Stimulated activated CD4-positive, alpha-beta T cell treated with anti-CD3 and anti-CD28 coated beads, Interleukin-4, amount 100 ng/mL, for 1 hour (primary cell): Measurements from ENCODE around the gene SMDT1.

Source experiments
- DNase-seq: peaks from one replicate; pipeline ENCODE4 v3.0.0-alpha.2; 2020

Gene SMDT1

GRCh38 chr22:42079319-42080251, at the start of gene SMDT1:
TSS of gene SMDT1 (plus strand) at chr22:42079700. CDS start at chr22:42079769, 69 bp downstream.
- DNase-seq: peak; percentile 98

DNA sequence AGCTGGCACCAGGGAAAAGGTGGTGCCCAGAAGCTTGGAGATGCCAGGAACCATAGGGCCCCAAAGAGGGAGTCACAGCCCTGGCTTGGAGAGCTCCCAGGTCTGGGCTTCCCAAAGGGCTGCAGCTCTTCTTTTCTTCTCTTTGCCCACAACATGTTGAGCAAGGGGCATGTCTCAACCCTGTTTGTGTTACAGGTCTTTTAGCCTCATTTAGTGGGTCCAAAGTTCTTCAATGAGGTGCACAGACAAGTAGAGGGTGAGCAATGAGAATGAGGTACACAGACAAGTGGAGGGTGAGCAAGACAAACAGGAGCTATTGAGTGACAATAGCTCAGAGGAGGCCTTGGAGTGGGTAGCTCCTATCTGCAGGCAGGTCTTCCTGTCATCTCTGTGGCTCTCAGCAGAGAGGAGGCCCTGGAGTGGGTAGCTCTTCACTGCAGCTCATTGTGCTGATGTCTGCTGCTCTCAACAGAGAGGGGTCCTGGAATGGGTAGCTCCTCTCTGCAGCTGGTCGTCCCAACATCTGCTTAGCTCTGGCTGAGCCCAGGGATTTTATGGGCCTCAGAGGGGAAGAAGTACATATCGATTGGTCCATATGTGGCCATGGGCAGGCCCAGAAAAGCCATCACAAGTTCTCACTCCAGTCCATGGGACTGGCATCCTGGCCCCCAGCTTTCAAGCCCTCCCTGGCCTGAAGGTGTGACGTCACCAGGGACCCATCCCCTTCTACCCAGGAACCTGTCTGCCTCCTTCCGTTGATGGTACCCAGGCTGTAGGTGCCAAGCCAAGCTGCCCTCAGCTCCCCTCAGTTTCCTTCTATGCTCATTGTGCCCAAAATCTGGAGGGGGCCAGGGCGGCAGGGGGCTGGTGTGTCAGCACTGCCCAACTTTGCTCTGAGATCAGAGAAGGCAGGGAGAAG, 46.0 kb upstream of the SMDT1 start:
- DNase-seq: no peak

GRCh38 chr22:42035256-42035655, 44.2 kb upstream of the SMDT1 start:
- DNase-seq: no peak

- DNase-seq: no peak
Measured at GRCh38 chr22:42039271-42039670, 40.2 kb upstream of the SMDT1 start.

DNA sequence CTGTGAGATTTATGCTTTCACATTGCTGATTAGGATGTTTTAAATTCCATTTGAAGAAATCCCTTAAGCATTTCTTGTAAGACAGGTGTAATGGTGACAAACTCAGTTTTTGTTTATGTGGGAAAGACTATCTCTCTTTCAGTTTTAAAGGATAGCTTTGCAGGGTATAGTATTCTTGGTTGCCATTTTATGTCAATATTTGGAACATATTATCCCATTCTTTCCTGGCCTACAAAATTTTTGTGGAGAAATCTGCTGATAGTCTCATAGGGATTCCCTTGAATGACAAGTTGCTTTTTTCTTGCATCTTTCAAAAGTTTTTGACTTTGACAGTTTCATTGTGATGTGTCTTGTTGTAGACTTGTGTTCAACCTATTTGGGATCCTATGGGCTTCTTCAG, 37.7 kb upstream of the SMDT1 start:
- DNase-seq: no peak

DNA sequence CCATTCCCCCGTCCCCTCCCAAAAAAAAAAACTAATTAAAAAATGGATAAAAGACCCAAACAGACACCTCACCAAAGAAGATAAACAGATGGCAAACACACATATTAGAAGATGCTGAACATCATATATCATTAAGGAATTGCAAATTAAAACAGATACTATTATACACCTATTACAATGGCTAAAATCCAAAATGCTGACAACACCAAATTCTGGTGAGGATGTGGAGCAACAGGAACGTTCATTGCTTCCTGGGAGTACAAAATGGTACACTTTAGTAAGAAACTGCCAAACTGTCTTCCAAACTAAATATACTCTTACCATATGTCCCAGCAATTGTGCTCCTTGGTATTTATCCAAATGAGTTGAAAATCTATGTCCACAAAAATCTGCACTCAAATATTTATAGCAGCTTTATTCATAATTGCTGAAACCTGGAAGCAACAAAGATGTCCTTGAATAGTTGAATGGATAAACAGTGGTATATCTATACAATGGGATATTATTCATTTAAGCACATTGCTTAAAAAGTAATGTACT, 28.8 kb upstream of the SMDT1 start:
- DNase-seq: no peak

DNA sequence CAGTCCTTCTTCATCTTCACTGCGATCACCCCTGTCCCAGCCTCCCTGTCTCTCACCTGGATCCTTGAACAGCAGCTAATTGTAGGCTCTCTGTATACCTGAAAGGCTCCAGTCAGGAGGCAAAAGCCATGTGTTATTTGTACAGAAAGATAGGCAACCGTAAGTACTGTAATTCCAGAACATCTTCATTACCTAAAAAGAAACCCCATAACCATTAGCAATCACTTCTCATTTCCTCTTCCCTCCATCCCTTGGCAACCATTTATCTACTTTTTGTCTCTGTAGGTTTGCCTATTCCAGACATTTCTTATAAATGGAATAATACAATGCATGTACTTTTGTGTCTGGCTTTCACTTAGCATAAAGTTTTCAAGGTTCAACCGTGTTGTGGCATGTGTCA, 26.7 kb upstream of the SMDT1 start:
- no peak for DNase-seq

GRCh38 chr22:42056757-42057511, 22.6 kb upstream of the SMDT1 start:
- DNase-seq: no peak

DNA sequence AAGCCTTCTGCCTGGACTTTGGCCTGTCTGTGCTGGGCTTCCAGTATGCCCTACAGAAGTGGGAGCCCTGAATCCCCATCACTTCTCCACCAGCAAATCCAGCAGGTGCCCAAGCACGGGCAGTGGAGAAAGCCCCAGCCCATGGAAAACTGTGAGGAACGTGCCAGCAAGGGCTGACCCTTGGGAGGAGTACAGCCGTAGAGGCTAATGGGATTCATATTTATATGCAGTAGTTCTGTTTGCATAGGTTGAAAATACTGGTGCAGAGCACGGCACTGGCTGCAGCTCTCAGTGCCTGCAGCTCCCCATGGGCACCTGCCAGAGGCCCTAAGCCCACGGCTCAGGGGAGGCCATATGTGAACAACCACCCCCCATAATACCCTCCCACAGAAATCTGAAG, 19.0 kb upstream of the SMDT1 start:
- DNase-seq: no peak

DNA sequence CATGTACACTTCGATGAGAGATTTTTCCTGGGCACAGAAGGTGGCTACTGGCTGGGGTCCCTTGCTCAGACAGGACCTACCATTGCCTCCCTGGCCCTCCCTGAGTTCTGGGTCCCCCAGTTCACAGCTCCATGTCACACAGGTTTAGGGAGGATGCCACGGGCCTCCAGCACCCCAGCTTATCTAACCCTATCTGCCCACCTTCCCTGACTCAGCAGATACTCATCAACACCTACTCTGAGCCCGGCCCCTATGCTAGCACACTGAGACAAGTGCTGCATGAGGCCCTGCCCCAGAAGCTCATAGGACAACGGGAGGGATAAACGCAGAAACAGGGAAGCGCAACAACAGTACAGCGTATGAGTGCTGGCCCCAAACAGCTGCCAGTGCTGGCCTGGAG, 18.5 kb upstream of the SMDT1 start:
- DNase-seq: no peak

DNA sequence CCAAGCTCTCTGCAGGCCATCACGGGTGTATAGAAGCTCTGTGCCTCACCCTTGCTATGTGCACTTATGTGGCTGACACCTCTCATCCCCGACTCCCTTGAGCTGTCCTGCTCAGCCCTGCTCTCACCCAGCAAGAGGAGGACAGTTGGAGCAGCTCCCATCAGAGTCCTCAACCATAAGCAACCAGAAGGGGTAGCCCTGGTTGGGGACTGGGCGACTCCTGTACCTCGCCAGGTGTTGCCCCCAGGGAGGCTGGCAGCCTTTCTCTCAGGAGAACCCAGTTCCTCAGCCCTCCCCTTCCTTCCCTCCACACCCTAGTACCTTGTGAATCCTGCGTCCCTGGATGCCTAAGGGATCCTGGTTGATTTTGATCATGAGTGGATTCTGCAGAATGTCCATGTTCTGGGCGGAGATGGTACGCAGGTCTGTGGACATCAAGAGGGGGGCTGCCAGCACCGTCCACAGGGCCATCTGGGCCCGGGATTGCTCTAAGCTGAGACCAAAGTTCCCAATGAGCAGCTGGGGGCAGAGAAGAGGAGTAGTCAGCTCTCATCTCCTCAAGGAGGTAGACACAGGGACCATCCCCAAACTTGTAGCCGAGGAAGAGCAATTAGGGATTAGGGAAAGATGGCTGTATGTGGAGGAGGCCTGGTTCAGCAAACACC, 16.9 kb upstream of the SMDT1 start:
- no peak for DNase-seq

DNA sequence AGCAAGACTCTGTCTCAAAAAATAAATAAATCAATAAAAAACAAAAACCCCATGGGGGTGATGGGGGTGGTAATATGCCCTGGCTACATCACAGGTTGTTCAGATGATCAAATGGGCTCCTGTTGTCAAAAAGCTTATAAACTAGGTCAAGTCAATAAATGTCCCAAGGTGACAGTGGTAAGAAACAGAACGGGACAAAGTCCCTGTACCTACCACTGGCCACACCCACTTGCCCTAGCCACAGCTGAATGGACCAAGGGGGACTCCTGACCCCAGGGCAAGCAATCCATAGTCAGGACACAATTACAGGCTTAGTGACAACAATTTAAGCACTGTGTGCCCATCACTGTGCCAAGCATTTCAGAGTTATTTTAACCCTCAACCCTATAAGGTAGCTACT, 14.9 kb upstream of the SMDT1 start:
- DNase-seq: no peak

DNA sequence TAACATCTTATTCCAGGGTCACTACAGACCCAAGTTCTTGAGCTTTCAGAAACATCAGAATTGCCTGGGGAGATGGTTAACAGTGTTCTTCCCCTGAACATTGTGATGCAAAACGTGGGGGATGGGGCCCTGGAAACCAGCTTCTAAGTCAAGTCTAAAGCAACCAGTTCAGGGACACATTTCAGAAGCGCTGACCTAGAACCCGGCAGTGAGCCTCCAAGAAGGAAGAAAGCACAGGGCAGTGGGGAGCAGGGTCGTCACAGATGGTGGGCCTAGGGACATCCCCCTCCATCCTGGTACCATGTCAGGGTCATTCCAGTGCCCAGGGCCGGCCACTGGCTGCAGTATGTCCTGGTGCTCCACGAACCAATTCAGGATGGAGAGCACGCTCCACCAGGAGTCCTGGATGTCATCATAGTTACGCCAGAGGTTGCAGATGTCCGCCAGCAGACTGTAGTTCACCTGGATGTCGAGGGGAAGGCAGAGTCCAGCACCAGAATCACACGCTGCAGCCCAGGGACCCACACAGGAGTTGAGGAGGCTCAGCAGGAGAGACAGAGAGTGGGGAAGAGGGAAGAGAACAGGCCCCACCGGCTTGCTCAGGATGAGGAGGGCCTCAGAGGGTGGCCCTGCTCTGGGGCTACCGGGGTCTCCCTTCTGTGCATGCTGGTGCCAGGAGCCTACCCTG, 13.9 kb upstream of the SMDT1 start:
- no peak for DNase-seq

DNA sequence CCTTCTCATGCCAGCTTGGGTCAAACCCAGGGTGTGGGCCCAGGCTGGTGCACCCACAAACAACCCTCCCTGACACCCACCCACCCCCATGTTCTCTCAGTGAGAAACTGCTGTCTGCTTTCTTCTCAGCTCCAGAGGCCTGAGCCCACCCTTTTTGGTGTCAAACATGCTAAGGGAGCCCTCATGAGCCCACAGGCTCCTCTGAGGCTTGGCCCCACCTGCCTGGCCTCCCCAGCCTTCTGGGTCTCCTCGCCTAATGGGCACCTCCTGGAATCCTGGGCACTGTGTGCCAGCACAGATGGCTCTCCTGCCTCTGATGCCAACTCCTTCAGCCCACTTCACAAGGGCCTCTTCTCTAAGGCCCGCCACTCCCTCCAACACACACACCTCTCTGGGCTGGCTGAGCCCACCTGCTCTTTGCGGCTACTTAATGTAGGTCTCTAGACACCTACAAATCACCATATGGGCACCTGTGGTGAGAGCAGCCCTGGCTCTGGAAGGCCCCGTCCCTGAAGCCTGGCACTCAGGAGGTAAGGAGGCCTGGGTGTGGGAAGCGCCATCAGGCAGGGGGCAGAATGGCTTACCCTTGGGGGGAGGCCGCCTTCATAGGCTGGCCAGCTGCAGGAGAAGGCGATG, 13.3 kb upstream of the SMDT1 start:
- no peak for DNase-seq

GRCh38 chr22:42066937-42067336, 12.6 kb upstream of the SMDT1 start:
- no peak for DNase-seq

- no peak for DNase-seq
Measured at GRCh38 chr22:42067671-42068251, 11.7 kb upstream of the SMDT1 start.

DNA sequence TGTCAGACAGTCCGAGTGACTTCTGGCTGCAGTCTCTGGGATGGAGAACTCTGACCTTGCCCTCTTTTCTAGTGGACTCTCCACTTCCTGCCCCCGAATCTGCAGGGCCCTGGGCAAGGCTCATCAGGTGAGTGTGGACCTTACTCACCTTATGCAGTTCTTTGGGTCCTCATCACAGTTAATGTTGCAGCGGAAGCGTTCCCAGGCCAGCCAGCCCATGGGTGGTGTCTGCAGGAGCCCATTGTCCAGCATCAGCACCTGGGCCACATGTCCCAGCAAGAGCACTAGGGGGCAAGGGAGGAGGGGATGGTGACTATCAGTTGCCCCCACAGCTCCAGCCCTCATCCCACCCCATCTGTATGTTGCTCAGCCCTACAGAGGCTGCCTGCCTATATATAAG, 11.2 kb upstream of the SMDT1 start:
- no peak for DNase-seq

DNA sequence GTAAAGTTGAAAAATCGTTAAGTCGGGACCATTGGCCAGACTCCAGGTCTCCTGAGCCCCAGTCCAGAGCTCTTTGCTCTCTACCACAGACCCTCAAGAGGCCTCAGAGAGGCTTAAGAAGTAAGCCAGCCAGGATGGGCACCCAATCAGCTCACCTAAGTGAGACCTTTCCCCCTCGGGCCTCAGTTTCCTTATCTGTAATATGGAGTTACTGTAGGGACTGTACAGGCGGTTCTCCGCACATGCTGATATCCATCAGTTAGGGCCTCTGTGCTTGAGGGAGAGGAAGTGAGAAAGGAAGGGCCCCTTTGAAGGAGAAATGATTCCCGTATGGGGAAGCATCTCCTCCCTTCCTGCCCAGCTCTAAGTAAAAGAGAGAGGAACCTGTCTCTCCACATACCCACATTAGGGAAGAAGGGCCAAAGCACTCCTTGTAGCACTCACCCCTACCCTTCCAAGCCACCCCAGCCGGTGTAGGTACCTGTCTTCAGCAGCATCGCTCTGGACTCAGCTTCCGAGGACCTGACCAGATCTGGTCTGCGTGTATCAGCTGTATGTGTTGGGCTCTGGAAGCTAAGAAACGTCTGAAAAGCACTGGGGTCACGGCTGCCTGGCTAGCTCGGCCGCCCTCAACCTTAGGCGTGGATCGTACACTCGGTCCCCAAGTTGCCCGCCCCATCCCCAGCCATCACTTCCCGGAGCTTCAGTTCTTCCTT, 9.5 kb upstream of the SMDT1 start:
- DNase-seq: no peak

DNA sequence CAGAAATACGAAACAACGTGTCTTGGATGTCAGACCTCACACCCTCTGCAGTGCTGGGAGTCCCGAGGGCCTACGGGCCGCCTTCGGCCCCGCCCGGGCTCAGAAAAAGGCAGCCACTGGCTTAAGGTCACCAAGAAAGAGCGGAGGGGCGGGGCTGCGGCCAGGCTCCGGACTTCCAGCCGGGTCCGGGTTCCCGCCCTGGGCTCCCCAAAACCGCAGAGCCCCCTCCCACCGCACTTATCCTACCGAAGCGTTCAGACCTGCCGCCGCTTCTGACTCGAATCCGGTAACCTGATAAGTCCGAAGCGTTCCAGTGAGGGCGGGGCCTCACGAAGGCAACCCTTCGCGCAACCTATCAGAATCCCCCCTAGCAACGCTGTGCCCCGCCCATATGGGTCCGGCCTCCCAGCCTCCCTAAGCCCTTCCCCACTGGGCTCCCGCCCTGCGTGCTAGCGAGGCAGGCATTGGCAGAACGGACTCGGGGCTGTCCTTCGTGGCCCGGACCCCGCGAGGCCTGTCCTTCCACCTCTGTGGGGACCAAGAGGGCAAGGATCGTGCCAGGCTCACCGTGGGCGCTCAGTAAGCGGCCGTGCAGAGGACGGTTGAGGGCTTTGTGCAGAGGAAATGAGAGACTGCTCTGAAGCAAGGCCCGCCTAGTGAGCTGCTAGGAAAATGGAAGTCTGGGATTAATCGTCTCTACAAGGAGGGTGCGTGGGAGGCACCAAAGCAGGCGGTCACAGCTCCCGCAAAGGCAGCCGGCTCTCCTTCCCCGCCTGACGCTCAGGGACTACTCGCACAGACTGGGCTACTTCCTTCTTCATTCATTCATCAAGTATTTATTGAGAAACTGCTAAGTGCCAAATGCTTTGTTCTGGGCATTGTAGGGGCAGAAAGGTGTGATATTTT, 8.7 kb upstream of the SMDT1 start, which contains the start of gene NAGA:
TSS of gene NAGA (minus strand) at position 296 of the 906 bp plus-strand sequence. CDS start 515 bp downstream, outside the sequence.
- DNase-seq: peak; percentile 90
